WTC11 (cell line): Measurements from ENCODE around the gene SNX3.

ENCODE experiments used
- AFF4 ChIP-seq: sonication (generic); formaldehyde crosslinking; IDR thresholded peaks from 2 replicates; pipeline ENCODE4 v1.8.1; 2023; ENCODE audit warnings: mild to moderate bottlenecking, missing genetic modification reagents, borderline replicate concordance
- CTCF ChIP-seq: fragments of 200-600 bp; IDR thresholded peaks from 2 replicates; pipeline ENCODE4 v1.8.0; 2022; ENCODE audit warnings: antibody characterized with exemption
- HMGXB4 ChIP-seq: sonication (generic); formaldehyde crosslinking; IDR thresholded peaks from 2 replicates; pipeline ENCODE4 v1.8.1; 2023; ENCODE audit warnings: mild to moderate bottlenecking, moderate library complexity, missing genetic modification reagents
- IRF1 ChIP-seq: sonication (generic); formaldehyde crosslinking; IDR thresholded peaks from 2 replicates; pipeline ENCODE4 v1.8.0; 2023; ENCODE audit warnings: missing genetic modification reagents
- OVOL2 ChIP-seq: fragments of 250-450 bp; sonication (Bioruptor Pico); IDR thresholded peaks from 2 replicates; pipeline ENCODE4 v1.9.0; 2021; ENCODE audit warnings: mild to moderate bottlenecking, borderline replicate concordance
- SP1 ChIP-seq: sonication (generic); formaldehyde crosslinking; conservative IDR thresholded peaks from 2 replicates; pipeline ENCODE4 v1.8.1; 2022; ENCODE audit warnings: missing genetic modification reagents
- ZNF219 ChIP-seq: sonication (generic); formaldehyde crosslinking; IDR thresholded peaks from 2 replicates; pipeline ENCODE4 v1.8.0; 2023; ENCODE audit warnings: missing genetic modification reagents, mild to moderate bottlenecking, borderline replicate concordance
- ZNF416 ChIP-seq: fragments of 250-450 bp; sonication (Bioruptor Pico); IDR thresholded peaks from 2 replicates; pipeline ENCODE4 v1.9.0; 2021; ENCODE audit warnings: mild to moderate bottlenecking, inconsistent platforms

- TF ChIP-seq CTCF (no peak), SP1 (CRISPR knock-in tag) (no peak), HMGXB4 (no peak), IRF1 (CRISPR knock-in tag) (no peak), ZNF416 (CRISPR knock-in tag) (no peak), ZNF219 (no peak), AFF4 (CRISPR knock-in tag) (no peak), OVOL2 (CRISPR knock-in tag) (no peak)
These were observed 84.4 kb downstream of the SNX3 start for GRCh38 chr6:108176281-108177089.
